ENCODE measurements around the gene NPEPL1.
"Not testable (repeated sequence)": the region's sequence is repeated elsewhere in the genome, so short reads cannot be mapped to it uniquely, and the experiment has no call there.

NPEPL1 gene

GRCh38 chr20:58745391-58745790 lies 52.8 kb downstream of the NPEPL1 start:
- DNase-seq, result no peak

GRCh38 chr20:58746620-58747019 lies 54.0 kb downstream of the NPEPL1 start:
- DNase-seq, result no peak

GRCh38 chr20:58747211-58747610 lies 54.6 kb downstream of the NPEPL1 start:
- DNase-seq, result no peak

GRCh38 chr20:58748618-58749017 lies 56.0 kb downstream of the NPEPL1 start:
- no peak for DNase-seq

- DNase-seq, result no peak
Measured at GRCh38 chr20:58749098-58749769, 56.6 kb downstream of the NPEPL1 start.

GRCh38 chr20:58749979-58750378 lies 57.4 kb downstream of the NPEPL1 start:
- DNase-seq, result no peak

GRCh38 chr20:58750706-58751105 lies 58.1 kb downstream of the NPEPL1 start:
- DNase-seq, result not testable (repeated sequence)

- DNase-seq, result no peak
Measured at GRCh38 chr20:58751979-58752378, 59.4 kb downstream of the NPEPL1 start.

- no peak for DNase-seq
Measured at GRCh38 chr20:58752565-58752964, 60.0 kb downstream of the NPEPL1 start.

GRCh38 chr20:58753267-58753921 lies 60.8 kb downstream of the NPEPL1 start:
- no peak for DNase-seq

- no peak for DNase-seq
Measured at GRCh38 chr20:58753922-58754551, 61.4 kb downstream of the NPEPL1 start.

GRCh38 chr20:58754584-58754983 lies 62.0 kb downstream of the NPEPL1 start:
- no peak for DNase-seq

GRCh38 chr20:58755062-58755697 lies 62.6 kb downstream of the NPEPL1 start:
- no peak for DNase-seq

GRCh38 chr20:58755766-58756449 lies 63.3 kb downstream of the NPEPL1 start:
- DNase-seq, result no peak

- DNase-seq, result no peak
Measured at GRCh38 chr20:58756450-58756775, 63.8 kb downstream of the NPEPL1 start.

- not testable (repeated sequence) for DNase-seq
Measured at GRCh38 chr20:58757647-58758046, 65.0 kb downstream of the NPEPL1 start.

GRCh38 chr20:58759947-58760346 lies 67.3 kb downstream of the NPEPL1 start:
- DNase-seq, result no peak

GRCh38 chr20:58760856-58761255 lies 68.3 kb downstream of the NPEPL1 start:
- DNase-seq, result no peak

- DNase-seq, result no peak
Measured at GRCh38 chr20:58762120-58762519, 69.5 kb downstream of the NPEPL1 start.

GRCh38 chr20:58763076-58763475 lies 70.5 kb downstream of the NPEPL1 start:
- DNase-seq, result no peak
